B cell (primary cell): Measurements from ENCODE around the gene PSMF1. TPM values are rescaled to one million over a fixed set of nuclear protein-coding genes. Genes with fewer than 3 reads are reported as not detected.

Source experiments
- ATAC-seq: fragments of 200-7000 bp; cut with Tn5 transposase; one replicate; pipeline ENCODE4 v1.10.0; 2021; ENCODE audit warnings: low read depth, mild to moderate bottlenecking, moderate number of reproducible peaks, moderate library complexity
- CTCF ChIA-PET: fragments of 350-600 bp; sonication (Branson Sonifier 250); formaldehyde crosslinking; loops from one replicate; lab custom pipeline; 2021; ENCODE audit warnings: antibody characterized with exemption, inconsistent platforms; lab: Charles Lee
- POLR2A ChIA-PET: fragments of 350-600 bp; sonication (Branson Sonifier 250); formaldehyde crosslinking; loops from one replicate; lab custom pipeline; 2021; ENCODE audit warnings: antibody characterized with exemption; lab: Charles Lee
- DNase-seq: peaks from one replicate; pipeline ENCODE4 v3.0.0; 2013
- H2AFZ ChIP-seq: 2 replicates; pipeline ENCODE4 v1.6.1; 2012; ENCODE audit warnings: mild to moderate bottlenecking, low read depth, low read length; ENCODE audit not compliant: insufficient read depth, poor library complexity, severe bottlenecking
- H3K27ac ChIP-seq, 2 donors: 1 replicate in 1 of 2; 2 replicates in 1 of 2; pipeline ENCODE4 v1.5.1; 2012 to 2013; ENCODE audit warnings: low read length in 2 of 2, mild to moderate bottlenecking in 2 of 2, moderate library complexity in 1 of 2
- H3K27me3 ChIP-seq, 4 experiments: fragments of 200-600 bp in 1 of 4; sonication (generic) in 1 of 4; replicated peaks in 1 of 4; 1 replicate in 2 of 4; 2 replicates in 2 of 4; pipeline versions ENCODE4 v1.6.1 to v1.7.0; 2013 to 2016; ENCODE audit warnings: low read length in 3 of 4, mild to moderate bottlenecking in 2 of 4, mixed read lengths in 1 of 4, moderate library complexity in 1 of 4; ENCODE audit not compliant: insufficient read depth in 4 of 4, control insufficient read depth in 3 of 4; ENCODE audit errors: control extremely low read depth in 1 of 4
- H3K36me3 ChIP-seq, 2 experiments: replicated peaks in 1 of 2; 1 replicate in 1 of 2; 2 replicates in 1 of 2; pipeline versions ENCODE4 v1.6.1 to v1.7.1; 2013; ENCODE audit warnings: low read length in 1 of 2; ENCODE audit not compliant: insufficient read depth in 2 of 2, control insufficient read depth in 1 of 2; ENCODE audit errors: control extremely low read depth in 1 of 2, extremely low read depth in 1 of 2
- H3K4me1 ChIP-seq, 2 donors: fragments of 200-600 bp in 1 of 2; sonication (generic) in 1 of 2; 1 replicate in 1 of 2; 2 replicates in 1 of 2; pipeline versions ENCODE4 v1.5.1 to v1.6.1; 2013 to 2017; ENCODE audit warnings: low read length in 2 of 2; ENCODE audit not compliant: control insufficient read depth in 2 of 2, insufficient read depth in 2 of 2
- H3K4me2 ChIP-seq: replicated peaks from 2 replicates; pipeline ENCODE3; 2012; ENCODE audit warnings: mild to moderate bottlenecking, low read depth, low read length; ENCODE audit not compliant: poor library complexity, severe bottlenecking
- H3K4me3 ChIP-seq, 5 experiments: fragments of 200-600 bp in 1 of 5; sonication (generic) in 1 of 5; 1 replicate in 3 of 5; 2 replicates in 2 of 5; pipeline versions ENCODE4 v1.5.1 to v1.7.0; 2011 to 2016; ENCODE audit warnings: low read length in 4 of 5, mild to moderate bottlenecking in 4 of 5, low read depth in 2 of 5, control low read depth in 1 of 5, moderate library complexity in 1 of 5; ENCODE audit not compliant: insufficient read depth in 1 of 5; ENCODE audit errors: control extremely low read depth in 1 of 5, extremely low read depth in 1 of 5
- H3K79me2 ChIP-seq: fragments of 200-600 bp; sonication (generic); one replicate; pipeline ENCODE4 v1.6.0; 2016; ENCODE audit warnings: low read length; ENCODE audit not compliant: control insufficient read depth, insufficient read depth
- H3K9ac ChIP-seq: fragments of 200-600 bp; sonication (generic); 2 replicates; pipeline ENCODE4 v1.6.1; 2017; ENCODE audit warnings: mild to moderate bottlenecking, low read length, moderate library complexity
- H3K9me3 ChIP-seq, 3 donors: one replicate each; pipeline versions ENCODE4 v1.6.1 to v1.7.1; 2013; ENCODE audit warnings: low read length in 2 of 3; ENCODE audit not compliant: control insufficient read depth in 2 of 3, insufficient read depth in 1 of 3; ENCODE audit errors: control extremely low read depth in 1 of 3
- H4K20me1 ChIP-seq: 2 replicates; pipeline ENCODE4 v1.6.0; 2012; ENCODE audit warnings: mild to moderate bottlenecking, low read length; ENCODE audit not compliant: insufficient read depth, control insufficient read depth, poor library complexity, severe bottlenecking
- H3K27ac Mint-ChIP-seq: one replicate; pipeline ENCODE4 v1.8.0; 2021; ENCODE audit warnings: mixed read lengths
- H3K27me3 Mint-ChIP-seq: one replicate; pipeline ENCODE4 v1.8.0; 2021; ENCODE audit warnings: mixed read lengths
- H3K4me1 Mint-ChIP-seq: one replicate; pipeline ENCODE4 v1.8.0; 2021; ENCODE audit warnings: mixed read lengths
- H3K4me3 Mint-ChIP-seq: one replicate; pipeline ENCODE4 v1.8.0; 2021; ENCODE audit warnings: mixed read lengths
- H3K9me3 Mint-ChIP-seq: one replicate; pipeline ENCODE4 v1.8.0; 2022; ENCODE audit warnings: mixed read lengths; ENCODE audit not compliant: insufficient read depth
- CTCF ChIP-seq: fragments of 200-600 bp; IDR thresholded peaks from one replicate; pipeline ENCODE4 v1.8.0; 2022; ENCODE audit warnings: antibody characterized with exemption, mild to moderate bottlenecking
- EZH2 ChIP-seq: IDR thresholded peaks from 2 replicates; pipeline ENCODE4 v1.6.1; 2012; ENCODE audit warnings: borderline replicate concordance, low read depth, mild to moderate bottlenecking, moderate library complexity, low read length; ENCODE audit not compliant: insufficient read depth, poor library complexity, severe bottlenecking
- WGBS: methylation state at CpG from one replicate; pipeline ENCODE4 v1.1.5; 2013; ENCODE audit warnings: missing lambda C conversion rate; ENCODE audit not compliant: insufficient coverage; 5-methylcytosine and 5-hydroxymethylcytosine counted together
- intact Hi-C: fragments of 100-400 bp; cut with micrococcal nuclease; formaldehyde crosslinking; loops from one replicate; pipeline ENCODE4 v1.10.0; 2022
- polyA minus RNA-seq: library from RNA; depleted of rRNA, polyadenylated mRNA; stranded (reverse); fragments of >200 nt; gene quantifications from 2 replicates; pipeline ENCODE4 v1.2.3, GENCODE V29; 2012
- polyA plus RNA-seq: library from polyadenylated mRNA; depleted of rRNA; stranded (reverse); fragments of >200 nt; gene quantifications from 2 replicates; pipeline ENCODE4 v1.2.3, GENCODE V29; 2012
- total RNA-seq, 2 donors: library from RNA; stranded (reverse); fragments of 120-200 nt in 1 of 2; gene quantifications; 1 replicate in 1 of 2; 2 replicates in 1 of 2; pipeline versions ENCODE4 v1.2.3 to v1.2.4, GENCODE V29; 2013 to 2022

PSMF1 gene
- 113 and 114 TPM in 2 replicates for total RNA-seq
- 35.4 TPM for total RNA-seq (2013)
- 132 and 360 TPM in 2 replicates for polyA plus RNA-seq
- 36.9 and 61.1 TPM in 2 replicates for polyA minus RNA-seq

GRCh38 chr20:1118336-1119127, at the start of gene PSMF1:
Gene PSMF1, plus strand, starts transcription at chr20:1118602. Its CDS starts 172 bp downstream, at chr20:1118774.
- ChIA-PET POLR2A (interaction anchor here (1.7 kb wide), 1 partner anchor 285 kb away, joined by 8 read pairs; the partner anchor contains the start of gene FAM110A), CTCF (interaction anchor here (3.5 kb wide), 1 partner anchor 11 kb away, joined by 18 read pairs; no protein-coding TSS in a partner anchor)
- Mint-ChIP-seq H3K27me3 (no peaks in the 10 kb centered on the region), H3K9me3 (no peaks in the 10 kb centered on the region), H3K27ac (peak within 1 kb of the TSS; percentile 93), H3K4me1 (peaks cover 62% of the 10 kb centered on the region), H3K4me3 (peak within 1 kb of the TSS; percentile 91)
- H2AFZ ChIP-seq = peak within 1 kb of the TSS; percentile 97
- no peaks in the 10 kb centered on the region for H3K27me3 ChIP-seq
- H3K9me3 ChIP-seq = no peaks in the 10 kb centered on the region
- peaks cover 0 to 21% of the 10 kb centered on the region in 2 experiments for H3K36me3 ChIP-seq
- H3K79me2 ChIP-seq = peaks cover 65% of the 10 kb centered on the region
- intact Hi-C loops = loop anchor here (1.0 to 10.0 kb wide), 6 partner anchors 106 to 385 kb away; partner anchors contain the start of genes FAM110A, RAD21L1 and SNPH
- no peak for TF ChIP-seq EZH2
- peak within 1 kb of the TSS; percentile 78 to 97 (median 85) for H3K4me3 ChIP-seq
- peak within 1 kb of the TSS; percentile 92 for H3K9ac ChIP-seq
- under 1% methylated on average over 62 of the region's 62 CpGs for WGBS
- peak within 1 kb of the TSS; percentile 70 to 91 for H3K27ac ChIP-seq
- DNase-seq = peak; percentile 97
- peak within 1 kb of the TSS; percentile 87 for H3K4me2 ChIP-seq
- ATAC-seq = peak; percentile 94
- peaks cover 20% of the 10 kb centered on the region for H4K20me1 ChIP-seq
- H3K4me1 ChIP-seq = peaks cover 42 to 53% of the 10 kb centered on the region in 2 donors

- Histone ChIP-seq H3K79me2 (no peaks in the 10 kb centered on the region), H3K4me2 (no peak overlapping the region), H3K9me3 (peaks cover 2 to 11% (median 5%) of the 10 kb centered on the region in 3 donors), H3K4me3 (no peak overlapping the region), H3K27ac (no peak overlapping the region), H3K9ac (no peak overlapping the region), H4K20me1 (no peaks in the 10 kb centered on the region), H3K27me3 (no peaks in the 10 kb centered on the region), H2AFZ (no peak overlapping the region), H3K36me3 (no peaks in the 10 kb centered on the region), H3K4me1 (peaks cover 0 to 7% of the 10 kb centered on the region in 2 donors)
- ChIA-PET CTCF (no interaction called here), POLR2A (no interaction called here)
- ATAC-seq = no peak
- intact Hi-C loops = no loop called here
- TF ChIP-seq EZH2 (no peak), CTCF (no peak)
- H3K27me3 Mint-ChIP-seq = peaks cover 12% of the 10 kb centered on the region
- no peak overlapping the region for H3K27ac Mint-ChIP-seq
- no CpG with 5 or more reads among the region's 2 CpGs for WGBS
- DNase-seq = no peak
- H3K4me3 Mint-ChIP-seq = no peak overlapping the region
- peaks cover 7% of the 10 kb centered on the region for H3K9me3 Mint-ChIP-seq
- H3K4me1 Mint-ChIP-seq = peaks cover 11% of the 10 kb centered on the region
These were observed 46.1 kb upstream of the PSMF1 start for GRCh38 chr20:1072258-1072657.
